Mammary epithelial cell (primary cell): ENCODE results near the gene FOXK1.

ENCODE experiments used
- CTCF ChIP-seq, 2 donors: IDR thresholded peaks in 1 of 2; conservative IDR thresholded peaks in 1 of 2; 2 replicates each; pipeline ENCODE4 v1.5.1; 2011 to 2012; ENCODE audit warnings: inconsistent platforms in 2 of 2, low read length in 2 of 2, mild to moderate bottlenecking in 2 of 2, control low read depth in 1 of 2, low read depth in 1 of 2; ENCODE audit not compliant: insufficient read depth in 1 of 2; ENCODE audit errors: extremely low read depth in 1 of 2
- EZH2 ChIP-seq: IDR thresholded peaks from 2 replicates; pipeline ENCODE4 v1.6.1; 2012; ENCODE audit warnings: low read length, inconsistent platforms, borderline replicate concordance

- TF ChIP-seq CTCF (conservative IDR thresholded peaks at IDR 0.05 in 1 of 2, IDR thresholded peaks at IDR 0.05 in 1 of 2; ENCODE audit: extremely low read depth in 1 of 2, insufficient read depth in 1 of 2, low read depth in 1 of 2, low read length in 2 of 2) (no peak), EZH2 (no peak)
Observed at GRCh38 chr7:4799508-4800268, 117.6 kb downstream of the FOXK1 start.
